H1 (cell line): ENCODE results near the gene MYL6B. TPM values are rescaled to one million over a fixed set of nuclear protein-coding genes. Genes with fewer than 3 reads are reported as not detected.

ENCODE experiments used
- CEBPB ChIP-seq: IDR thresholded peaks from 2 replicates; pipeline ENCODE4 v1.6.1; 2012; ENCODE audit warnings: low read depth, low read length
- RBBP5 ChIP-seq: IDR thresholded peaks from 2 replicates; pipeline ENCODE4 v1.7.1; 2012; ENCODE audit warnings: low read depth, mild to moderate bottlenecking, inconsistent platforms, low read length, moderate library complexity, borderline replicate concordance
- RFX5 ChIP-seq: IDR thresholded peaks from 2 replicates; pipeline ENCODE4 v1.6.1; 2011; ENCODE audit warnings: low read depth, low read length, improper control_type of control experiment, borderline replicate concordance
- SP2 ChIP-seq: IDR thresholded peaks from 2 replicates; pipeline ENCODE4 v1.6.1; 2012; ENCODE audit warnings: mild to moderate bottlenecking, low read length, inconsistent platforms
- ZNF274 ChIP-seq: IDR thresholded peaks from 2 replicates; pipeline ENCODE4 v1.7.0; 2012; ENCODE audit warnings: low read length, borderline replicate concordance; ENCODE audit errors: extremely low read depth
- polyA plus RNA-seq, 7 experiments: library from polyadenylated mRNA; depleted of rRNA in 3 of 7; stranded (reverse) in 5 of 7; unstranded in 2 of 7; fragments of >200 nt in 5 of 7; fragments of 200-250 nt in 2 of 7; gene quantifications; 1 replicate in 5 of 7; 2 replicates in 1 of 7; 4 replicates in 1 of 7; pipeline versions ENCODE4 v1.2.1 to v1.2.3, GENCODE V29; 2011 to 2013; ENCODE audit warnings: missing spikeins in 2 of 7, mixed read lengths in 2 of 7
- total RNA-seq: library from RNA; stranded (reverse); fragmentation: NEBNext Ultra II Directional; extraction: Animal tissue kit (Norgen Biotek cat#: 25700); gene quantifications from 2 replicates; pipeline ENCODE4 v1.2.1, GENCODE V29; 2021
- TF ChIP-seq, protein P1 (sequence below), 3 experiments: IDR thresholded peaks; 1 replicate in 2 of 3; 2 replicates in 1 of 3; pipeline versions ENCODE4 v1.5.1 to v1.6.1; 2011; ENCODE audit warnings: low read length in 3 of 3, mild to moderate bottlenecking in 3 of 3, inconsistent platforms in 2 of 3, low read depth in 1 of 3, moderate library complexity in 1 of 3; ENCODE audit not compliant: insufficient read depth in 1 of 3; ENCODE audit errors: control extremely low read depth in 1 of 3

MYL6B gene
- total and polyA plus RNA-seq, 2 of the 8 experiments (the other 6 are each of a cell fraction or from before 2014, with no cell fraction given), result 163 to 202 TPM

DNA sequence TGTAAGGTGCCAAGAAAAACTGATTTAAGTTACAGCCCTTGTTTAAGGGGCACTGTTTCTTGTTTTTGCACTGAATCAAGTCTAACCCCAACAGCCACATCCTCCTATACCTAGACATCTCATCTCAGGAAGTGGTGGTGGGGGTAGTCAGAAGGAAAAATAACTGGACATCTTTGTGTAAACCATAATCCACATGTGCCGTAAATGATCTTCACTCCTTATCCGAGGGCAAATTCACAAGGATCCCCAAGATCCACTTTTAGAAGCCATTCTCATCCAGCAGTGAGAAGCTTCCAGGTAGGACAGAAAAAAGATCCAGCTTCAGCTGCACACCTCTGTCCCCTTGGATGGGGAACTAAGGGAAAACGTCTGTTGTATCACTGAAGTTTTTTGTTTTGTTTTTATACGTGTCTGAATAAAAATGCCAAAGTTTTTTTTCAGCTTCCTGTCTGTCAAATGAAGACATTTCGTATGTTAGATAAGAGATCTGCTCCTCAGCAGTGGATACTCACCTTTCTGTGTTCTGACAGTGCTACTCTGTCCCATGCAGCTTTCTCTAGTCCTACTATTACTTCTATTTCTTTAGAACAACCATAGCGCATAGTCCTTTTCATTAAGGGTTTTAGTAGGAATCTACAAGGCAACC lies 49.2 kb upstream of the MYL6B start (continued):
- TF ChIP-seq ZNF274 (no peak), RFX5 (no peak), RBBP5 (no peak), CEBPB (no peak), SP2 (no peak)
- TF ChIP-seq, protein P1, sequence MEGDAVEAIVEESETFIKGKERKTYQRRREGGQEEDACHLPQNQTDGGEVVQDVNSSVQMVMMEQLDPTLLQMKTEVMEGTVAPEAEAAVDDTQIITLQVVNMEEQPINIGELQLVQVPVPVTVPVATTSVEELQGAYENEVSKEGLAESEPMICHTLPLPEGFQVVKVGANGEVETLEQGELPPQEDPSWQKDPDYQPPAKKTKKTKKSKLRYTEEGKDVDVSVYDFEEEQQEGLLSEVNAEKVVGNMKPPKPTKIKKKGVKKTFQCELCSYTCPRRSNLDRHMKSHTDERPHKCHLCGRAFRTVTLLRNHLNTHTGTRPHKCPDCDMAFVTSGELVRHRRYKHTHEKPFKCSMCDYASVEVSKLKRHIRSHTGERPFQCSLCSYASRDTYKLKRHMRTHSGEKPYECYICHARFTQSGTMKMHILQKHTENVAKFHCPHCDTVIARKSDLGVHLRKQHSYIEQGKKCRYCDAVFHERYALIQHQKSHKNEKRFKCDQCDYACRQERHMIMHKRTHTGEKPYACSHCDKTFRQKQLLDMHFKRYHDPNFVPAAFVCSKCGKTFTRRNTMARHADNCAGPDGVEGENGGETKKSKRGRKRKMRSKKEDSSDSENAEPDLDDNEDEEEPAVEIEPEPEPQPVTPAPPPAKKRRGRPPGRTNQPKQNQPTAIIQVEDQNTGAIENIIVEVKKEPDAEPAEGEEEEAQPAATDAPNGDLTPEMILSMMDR (IDR thresholded peaks at IDR 0.05; ENCODE audit: control extremely low read depth in 1 of 3, insufficient read depth in 1 of 3, low read depth in 1 of 3, low read length in 3 of 3), result no peak
